ENCODE measurements around the gene PTGFR.

The PTGFR gene

GRCh38 chr1:78586572-78586971 lies 95.8 kb downstream of the PTGFR start:
- 0 out of 3 replicates have a peak, but pooled peaks have one; percentile 25 for ATAC-seq
- TF ChIP-seq CSRNP3 (CRISPR knock-in tag; IDR thresholded peaks at IDR 0.05) (no peak), POU6F1 (CRISPR knock-in tag; IDR thresholded peaks at IDR 0.05; ENCODE audit: borderline replicate concordance, low read depth) (no peak), PATZ1 (CRISPR knock-in tag; IDR thresholded peaks at IDR 0.05; ENCODE audit: borderline replicate concordance) (no peak), OSR1 (CRISPR knock-in tag; IDR thresholded peaks at IDR 0.05) (no peak), TCF4 (CRISPR knock-in tag; IDR thresholded peaks at IDR 0.05; ENCODE audit: borderline replicate concordance) (no peak), ESRRG (CRISPR knock-in tag; IDR thresholded peaks at IDR 0.05) (no peak), ISL1 (CRISPR knock-in tag; IDR thresholded peaks at IDR 0.05) (no peak), CSDC2 (CRISPR knock-in tag; IDR thresholded peaks at IDR 0.05) (no peak), ZNF70 (CRISPR knock-in tag; IDR thresholded peaks at IDR 0.05) (no peak), RARB (CRISPR knock-in tag; IDR thresholded peaks at IDR 0.05) (no peak), PPARA (CRISPR knock-in tag; IDR thresholded peaks at IDR 0.05; ENCODE audit: borderline replicate concordance) (no peak), ZFP3 (CRISPR knock-in tag; IDR thresholded peaks at IDR 0.05) (no peak), CREB5 (CRISPR knock-in tag; IDR thresholded peaks at IDR 0.05; ENCODE audit: low read depth) (no peak), ZNF565 (CRISPR knock-in tag; conservative IDR thresholded peaks at IDR 0.05; ENCODE audit: low read depth) (no peak), TOX (CRISPR knock-in tag; IDR thresholded peaks at IDR 0.05; ENCODE audit: borderline replicate concordance) (no peak), ZC3H10 (CRISPR knock-in tag; IDR thresholded peaks at IDR 0.05) (no peak), TSHZ2 (CRISPR knock-in tag; IDR thresholded peaks at IDR 0.05) (no peak), ARNTL (CRISPR knock-in tag; IDR thresholded peaks at IDR 0.05; ENCODE audit: borderline replicate concordance, low read depth) (no peak), ZNF8 (CRISPR knock-in tag; IDR thresholded peaks at IDR 0.05) (no peak)

- no peak; the same call in 2 of the 3 replicates for ATAC-seq
These were observed 96.4 kb downstream of the PTGFR start for GRCh38 chr1:78587211-78587610.

More at GRCh38 chr1:78587211-78587610, 96.4 kb downstream of the PTGFR start:
- no peak for TF ChIP-seq ZNF565 (CRISPR knock-in tag; conservative IDR thresholded peaks at IDR 0.05; ENCODE audit: low read depth)
- TF ChIP-seq BACH2 (CRISPR knock-in tag; IDR thresholded peaks at IDR 0.05; ENCODE audit: borderline replicate concordance), result no peak
- TF ChIP-seq ESRRG (CRISPR knock-in tag; IDR thresholded peaks at IDR 0.05), result no peak
- no peak for TF ChIP-seq TCF4 (CRISPR knock-in tag; IDR thresholded peaks at IDR 0.05; ENCODE audit: borderline replicate concordance)
- TF ChIP-seq ZFP30 (CRISPR knock-in tag; IDR thresholded peaks at IDR 0.05), result no peak
- no peak for TF ChIP-seq PATZ1 (CRISPR knock-in tag; IDR thresholded peaks at IDR 0.05; ENCODE audit: borderline replicate concordance)
- no peak for TF ChIP-seq CREB5 (CRISPR knock-in tag; IDR thresholded peaks at IDR 0.05; ENCODE audit: low read depth)
- TF ChIP-seq TOX (CRISPR knock-in tag; IDR thresholded peaks at IDR 0.05; ENCODE audit: borderline replicate concordance), result no peak
- no peak for TF ChIP-seq ISL1 (CRISPR knock-in tag; IDR thresholded peaks at IDR 0.05)

All from SK-N-SH treated with all-trans-retinoic acid at 6 μM for 48 hours (cell line).